ENCODE measurements around the gene ZNF425. TPM values are rescaled to one million over a fixed set of nuclear protein-coding genes. Genes with fewer than 3 reads are reported as not detected.

ZNF425 gene
- total and polyA plus RNA-seq, 4 donors = 0.25 to 0.98 (median 0.58) TPM

DNA sequence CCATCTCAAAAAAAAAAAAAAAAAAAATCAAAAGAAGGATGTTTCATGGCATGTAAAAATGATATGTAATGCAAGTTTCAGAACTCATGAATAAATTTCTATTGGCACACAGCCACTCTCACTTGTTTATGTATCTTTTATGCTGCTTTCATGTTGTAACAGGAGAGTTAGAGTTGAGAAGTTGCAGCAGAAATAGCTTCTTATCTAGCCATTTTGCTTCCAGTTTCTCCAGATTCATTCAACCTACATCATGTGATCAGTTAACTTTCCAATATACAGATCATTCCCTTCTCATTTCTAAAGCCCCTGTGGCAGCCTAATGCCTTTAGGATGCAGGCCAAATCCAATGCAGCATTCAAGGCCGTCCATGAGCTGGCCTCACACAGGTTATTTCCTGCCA lies 66.0 kb downstream of the ZNF425 start:
- no peak for TF ChIP-seq FOXA1 (IDR thresholded peaks at IDR 0.05)
- TF ChIP-seq, protein P1, sequence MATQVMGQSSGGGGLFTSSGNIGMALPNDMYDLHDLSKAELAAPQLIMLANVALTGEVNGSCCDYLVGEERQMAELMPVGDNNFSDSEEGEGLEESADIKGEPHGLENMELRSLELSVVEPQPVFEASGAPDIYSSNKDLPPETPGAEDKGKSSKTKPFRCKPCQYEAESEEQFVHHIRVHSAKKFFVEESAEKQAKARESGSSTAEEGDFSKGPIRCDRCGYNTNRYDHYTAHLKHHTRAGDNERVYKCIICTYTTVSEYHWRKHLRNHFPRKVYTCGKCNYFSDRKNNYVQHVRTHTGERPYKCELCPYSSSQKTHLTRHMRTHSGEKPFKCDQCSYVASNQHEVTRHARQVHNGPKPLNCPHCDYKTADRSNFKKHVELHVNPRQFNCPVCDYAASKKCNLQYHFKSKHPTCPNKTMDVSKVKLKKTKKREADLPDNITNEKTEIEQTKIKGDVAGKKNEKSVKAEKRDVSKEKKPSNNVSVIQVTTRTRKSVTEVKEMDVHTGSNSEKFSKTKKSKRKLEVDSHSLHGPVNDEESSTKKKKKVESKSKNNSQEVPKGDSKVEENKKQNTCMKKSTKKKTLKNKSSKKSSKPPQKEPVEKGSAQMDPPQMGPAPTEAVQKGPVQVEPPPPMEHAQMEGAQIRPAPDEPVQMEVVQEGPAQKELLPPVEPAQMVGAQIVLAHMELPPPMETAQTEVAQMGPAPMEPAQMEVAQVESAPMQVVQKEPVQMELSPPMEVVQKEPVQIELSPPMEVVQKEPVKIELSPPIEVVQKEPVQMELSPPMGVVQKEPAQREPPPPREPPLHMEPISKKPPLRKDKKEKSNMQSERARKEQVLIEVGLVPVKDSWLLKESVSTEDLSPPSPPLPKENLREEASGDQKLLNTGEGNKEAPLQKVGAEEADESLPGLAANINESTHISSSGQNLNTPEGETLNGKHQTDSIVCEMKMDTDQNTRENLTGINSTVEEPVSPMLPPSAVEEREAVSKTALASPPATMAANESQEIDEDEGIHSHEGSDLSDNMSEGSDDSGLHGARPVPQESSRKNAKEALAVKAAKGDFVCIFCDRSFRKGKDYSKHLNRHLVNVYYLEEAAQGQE (IDR thresholded peaks at IDR 0.05) = no peak
- Histone ChIP-seq H3K4me1 (ENCODE audit: control insufficient read depth in 4 of 4, insufficient read depth in 4 of 4, low read length in 3 of 4) (no peaks in the 10 kb centered on the region), H3K4me3 (ENCODE audit: low read depth in 1 of 3, low read length in 3 of 3) (no peak overlapping the region), H3K9me3 (ENCODE audit: control insufficient read depth in 4 of 4, low read length in 3 of 4) (no peaks in the 10 kb centered on the region), H3K36me3 (ENCODE audit: control insufficient read depth in 4 of 4, insufficient read depth in 3 of 4, low read depth in 1 of 4, low read length in 3 of 4) (no peaks in the 10 kb centered on the region), H3K9ac (ENCODE audit: low read depth in 1 of 2, low read length in 2 of 2) (no peak overlapping the region), H3K27me3 (ENCODE audit: control insufficient read depth in 4 of 4, insufficient read depth in 4 of 4, low read length in 3 of 4) (no peaks in the 10 kb centered on the region), H3K27ac (ENCODE audit: low read depth in 1 of 2, low read length in 2 of 2) (no peak overlapping the region)
- 84% methylated on average over 1 of the region's 1 CpG for WGBS
- no peak for DNase-seq (ENCODE audit: low spot score)

DNA sequence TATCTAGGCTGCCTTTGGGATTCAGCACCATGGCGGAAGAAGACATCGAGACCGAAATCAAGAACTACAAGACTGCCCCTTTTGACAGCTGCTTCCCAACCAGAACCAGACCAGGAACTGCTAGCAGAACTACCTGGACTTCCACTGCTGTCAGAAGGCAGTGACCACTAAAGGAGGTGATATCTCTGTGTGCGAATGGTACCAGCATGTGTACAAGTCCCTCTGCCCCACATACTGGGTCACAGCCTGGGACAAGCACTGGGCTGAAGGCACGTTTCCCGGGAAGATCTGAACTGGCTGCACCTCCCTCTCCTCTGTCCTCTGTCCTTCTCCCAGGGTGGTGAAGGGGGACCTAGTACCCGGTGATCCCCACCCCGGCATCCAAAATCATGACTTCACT lies 72.2 kb downstream of the ZNF425 start:
- H3K27ac ChIP-seq (ENCODE audit: low read depth in 1 of 2, low read length in 2 of 2) = no peak overlapping the region
- TF ChIP-seq HNF4A (conservative IDR thresholded peaks at IDR 0.05) (no peak), ATF3 (IDR thresholded peaks at IDR 0.05) (no peak), GABPA (IDR thresholded peaks at IDR 0.05 in 1 of 2, conservative IDR thresholded peaks at IDR 0.05 in 1 of 2) (no peak), RXRA (IDR thresholded peaks at IDR 0.05) (no peak), HNF4G (IDR thresholded peaks at IDR 0.05) (no peak), SP1 (IDR thresholded peaks at IDR 0.05) (no peak), ZBTB33 (IDR thresholded peaks at IDR 0.05) (no peak), TAF1 (conservative IDR thresholded peaks at IDR 0.05) (no peak), JUND (IDR thresholded peaks at IDR 0.05) (no peak), EGR1 (IDR thresholded peaks at IDR 0.05; ENCODE audit: low read depth in 2 of 2) (no peak), FOXA1 (IDR thresholded peaks at IDR 0.05) (no peak), FOXA2 (IDR thresholded peaks at IDR 0.05) (no peak), MAX (IDR thresholded peaks at IDR 0.05) (no peak), RAD21 (IDR thresholded peaks at IDR 0.05) (no peak), NR2F2 (IDR thresholded peaks at IDR 0.05) (no peak), YY1 (IDR thresholded peaks at IDR 0.05) (no peak)
- TF ChIP-seq, protein P1 (IDR thresholded peaks at IDR 0.05) = no peak
- TF ChIP-seq, protein P2, sequence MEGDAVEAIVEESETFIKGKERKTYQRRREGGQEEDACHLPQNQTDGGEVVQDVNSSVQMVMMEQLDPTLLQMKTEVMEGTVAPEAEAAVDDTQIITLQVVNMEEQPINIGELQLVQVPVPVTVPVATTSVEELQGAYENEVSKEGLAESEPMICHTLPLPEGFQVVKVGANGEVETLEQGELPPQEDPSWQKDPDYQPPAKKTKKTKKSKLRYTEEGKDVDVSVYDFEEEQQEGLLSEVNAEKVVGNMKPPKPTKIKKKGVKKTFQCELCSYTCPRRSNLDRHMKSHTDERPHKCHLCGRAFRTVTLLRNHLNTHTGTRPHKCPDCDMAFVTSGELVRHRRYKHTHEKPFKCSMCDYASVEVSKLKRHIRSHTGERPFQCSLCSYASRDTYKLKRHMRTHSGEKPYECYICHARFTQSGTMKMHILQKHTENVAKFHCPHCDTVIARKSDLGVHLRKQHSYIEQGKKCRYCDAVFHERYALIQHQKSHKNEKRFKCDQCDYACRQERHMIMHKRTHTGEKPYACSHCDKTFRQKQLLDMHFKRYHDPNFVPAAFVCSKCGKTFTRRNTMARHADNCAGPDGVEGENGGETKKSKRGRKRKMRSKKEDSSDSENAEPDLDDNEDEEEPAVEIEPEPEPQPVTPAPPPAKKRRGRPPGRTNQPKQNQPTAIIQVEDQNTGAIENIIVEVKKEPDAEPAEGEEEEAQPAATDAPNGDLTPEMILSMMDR (IDR thresholded peaks at IDR 0.05; ENCODE audit: low read depth, low read length, missing input control) = no peak
- no peak for DNase-seq (ENCODE audit: low spot score)
- no peaks in the 10 kb centered on the region for H3K4me1 ChIP-seq (ENCODE audit: control insufficient read depth in 4 of 4, insufficient read depth in 4 of 4, low read length in 3 of 4)
- no peak overlapping the region for H3K9ac ChIP-seq (ENCODE audit: low read depth in 1 of 2, low read length in 2 of 2)
- no peak overlapping the region for H3K4me3 ChIP-seq (ENCODE audit: low read depth in 1 of 3, low read length in 3 of 3)
- no peaks in the 10 kb centered on the region for H3K27me3 ChIP-seq (ENCODE audit: control insufficient read depth in 4 of 4, insufficient read depth in 4 of 4, low read length in 3 of 4)
- 92% methylated on average over 8 of the region's 8 CpGs for WGBS
- no peaks in the 10 kb centered on the region for H3K9me3 ChIP-seq (ENCODE audit: control insufficient read depth in 4 of 4, low read length in 3 of 4)
- no peaks in the 10 kb centered on the region for H3K36me3 ChIP-seq (ENCODE audit: control insufficient read depth in 4 of 4, insufficient read depth in 3 of 4, low read depth in 1 of 4, low read length in 3 of 4)
